ENCODE measurements around the gene TUSC2. TPM values are rescaled to one million over a fixed set of nuclear protein-coding genes. Genes with fewer than 3 reads are reported as not detected.

TUSC2 gene
- total RNA-seq, 2 experiments from 2014 or later = 23.1 to 24.7 TPM

DNA sequence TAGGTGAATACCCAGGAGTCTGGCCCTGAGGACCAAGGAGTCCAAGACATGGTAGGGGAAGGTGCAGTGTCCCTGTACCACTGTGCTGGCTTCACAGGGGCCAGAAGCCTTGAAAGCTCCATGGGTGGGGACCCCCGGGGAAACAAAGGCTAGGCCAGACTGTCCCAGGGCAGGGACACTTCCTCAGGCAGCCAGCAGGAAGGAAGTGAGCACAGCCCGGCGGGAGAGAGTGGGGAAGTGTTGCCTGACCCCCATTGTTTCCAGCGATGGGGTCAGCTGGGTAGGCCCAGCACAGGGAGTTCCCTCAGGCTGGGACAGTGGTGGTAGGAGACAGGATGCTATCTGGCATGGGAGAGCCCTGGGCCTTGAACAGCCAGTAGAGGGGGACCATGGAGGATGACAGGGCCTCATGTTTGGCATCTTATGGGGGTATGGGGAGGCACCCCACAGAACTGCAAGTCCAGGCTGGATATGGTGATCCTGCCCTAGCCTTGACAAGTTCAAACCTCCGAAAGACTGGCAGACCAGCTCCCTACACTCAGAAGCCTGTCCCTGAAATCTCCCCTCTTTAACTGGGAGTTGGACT lies 4.3 kb downstream of the TUSC2 start:
- POLR2A ChIA-PET = interaction anchor here (1.0 to 3.6 kb wide), 3 partner anchors 14 to 27 kb away, joined by 3 to 15 read pairs (median 12); partner anchors contain the start of genes CYB561D2 and NPRL2
- no peak overlapping the region for H3K4me3 ChIP-seq (ENCODE audit: low read length)
- TF ChIP-seq, protein P1, sequence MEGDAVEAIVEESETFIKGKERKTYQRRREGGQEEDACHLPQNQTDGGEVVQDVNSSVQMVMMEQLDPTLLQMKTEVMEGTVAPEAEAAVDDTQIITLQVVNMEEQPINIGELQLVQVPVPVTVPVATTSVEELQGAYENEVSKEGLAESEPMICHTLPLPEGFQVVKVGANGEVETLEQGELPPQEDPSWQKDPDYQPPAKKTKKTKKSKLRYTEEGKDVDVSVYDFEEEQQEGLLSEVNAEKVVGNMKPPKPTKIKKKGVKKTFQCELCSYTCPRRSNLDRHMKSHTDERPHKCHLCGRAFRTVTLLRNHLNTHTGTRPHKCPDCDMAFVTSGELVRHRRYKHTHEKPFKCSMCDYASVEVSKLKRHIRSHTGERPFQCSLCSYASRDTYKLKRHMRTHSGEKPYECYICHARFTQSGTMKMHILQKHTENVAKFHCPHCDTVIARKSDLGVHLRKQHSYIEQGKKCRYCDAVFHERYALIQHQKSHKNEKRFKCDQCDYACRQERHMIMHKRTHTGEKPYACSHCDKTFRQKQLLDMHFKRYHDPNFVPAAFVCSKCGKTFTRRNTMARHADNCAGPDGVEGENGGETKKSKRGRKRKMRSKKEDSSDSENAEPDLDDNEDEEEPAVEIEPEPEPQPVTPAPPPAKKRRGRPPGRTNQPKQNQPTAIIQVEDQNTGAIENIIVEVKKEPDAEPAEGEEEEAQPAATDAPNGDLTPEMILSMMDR (IDR thresholded peaks at IDR 0.05) = no peak
- intact Hi-C loops (cut with DNase I, micrococcal nuclease) = loop anchor here (1.0 to 5.0 kb wide), 3 partner anchors 48 to 131 kb away; partner anchors contain the start of gene GNAT1 (in 1 of the 2)
- Mint-ChIP-seq H3K27me3 (no peaks in the 10 kb centered on the region), H3K4me3 (peak overlapping the region; percentile 70), H3K27ac (peak overlapping the region; percentile 54), H3K4me1 (ENCODE audit: low read depth) (peaks cover 48% of the 10 kb centered on the region), H3K36me3 (ENCODE audit: low read depth) (peaks cover 22% of the 10 kb centered on the region), H3K9me3 (no peaks in the 10 kb centered on the region)
- CTCF ChIA-PET = interaction anchor here (0.8 to 2.4 kb wide), 12 partner anchors 8 to 124 kb away, joined by 3 to 19 read pairs (median 6); partner anchors contain the start of genes CYB561D2, HYAL3, IFRD2 and NAA80
- peaks cover 74% of the 10 kb centered on the region for H3K4me1 ChIP-seq (ENCODE audit: insufficient read depth, low read length)
- H3K27me3 ChIP-seq (ENCODE audit: control insufficient read depth in 1 of 2, insufficient read depth in 2 of 2, low read length in 2 of 2) = no peaks in the 10 kb centered on the region
- H3K27ac ChIP-seq (ENCODE audit: low read depth in 1 of 2, low read length in 2 of 2) = peak overlapping the region; percentile 29
- H3K9me3 ChIP-seq (ENCODE audit: control insufficient read depth in 1 of 2, insufficient read depth in 1 of 2, low read length in 2 of 2) = no peaks in the 10 kb centered on the region
- no peak for ATAC-seq (ENCODE audit: poor library complexity)
- DNase-seq = peak in 1 of 14 experiments; percentile 32
- H3K36me3 ChIP-seq (ENCODE audit: insufficient read depth, low read length) = peaks cover 10% of the 10 kb centered on the region

DNA sequence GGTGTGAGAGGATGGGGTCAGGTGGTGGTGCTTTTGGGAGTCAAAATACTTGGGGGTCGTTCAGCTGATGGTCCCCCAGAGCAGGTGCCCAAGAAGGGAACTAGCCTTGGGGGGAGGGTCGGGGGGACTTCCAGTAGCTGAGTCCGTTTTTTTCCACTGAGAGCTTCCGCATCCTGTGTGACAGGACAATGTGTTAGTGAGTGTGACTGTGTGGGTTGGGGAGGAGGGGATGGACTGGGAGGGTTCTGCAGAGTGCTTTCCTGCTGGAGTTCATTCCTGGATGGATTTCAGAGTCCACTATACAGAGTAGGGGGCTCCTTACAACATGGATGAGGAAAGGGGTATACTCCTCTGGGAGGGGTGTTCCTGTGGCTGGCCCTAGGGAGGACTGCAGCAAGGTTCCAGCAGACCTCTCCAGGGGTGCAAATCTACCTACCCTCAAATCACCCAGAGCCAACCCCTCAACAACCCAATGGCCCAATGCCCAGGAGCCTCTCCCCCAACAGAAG lies 4.9 kb downstream of the TUSC2 start:
- H3K4me3 ChIP-seq (ENCODE audit: low read length) = no peak overlapping the region
- H3K27me3 ChIP-seq (ENCODE audit: control insufficient read depth in 1 of 2, insufficient read depth in 2 of 2, low read length in 2 of 2) = no peaks in the 10 kb centered on the region
- TF ChIP-seq, protein P1 (IDR thresholded peaks at IDR 0.05) = no peak
- ChIA-PET CTCF (interaction anchor here (0.6 to 2.2 kb wide), 4 partner anchors 18 to 77 kb away, joined by 3 to 8 read pairs (median 6); partner anchors contain the start of genes CYB561D2, NPRL2 and RASSF1), POLR2A (interaction anchor here (1.0 to 3.6 kb wide), 3 partner anchors 14 to 28 kb away, joined by 3 to 25 read pairs (median 15); partner anchors contain the start of genes CYB561D2 and NPRL2)
- peaks cover 10% of the 10 kb centered on the region for H3K36me3 ChIP-seq (ENCODE audit: insufficient read depth, low read length)
- peak overlapping the region; percentile 29 for H3K27ac ChIP-seq (ENCODE audit: low read depth in 1 of 2, low read length in 2 of 2)
- ATAC-seq (ENCODE audit: poor library complexity) (no peak), DNase-seq (peak in 1 of 14 experiments; percentile 40)
- peaks cover 74% of the 10 kb centered on the region for H3K4me1 ChIP-seq (ENCODE audit: insufficient read depth, low read length)
- Mint-ChIP-seq H3K27me3 (no peaks in the 10 kb centered on the region), H3K36me3 (ENCODE audit: low read depth) (peaks cover 17% of the 10 kb centered on the region), H3K27ac (no peak overlapping the region), H3K4me3 (peak overlapping the region; percentile 70), H3K9me3 (no peaks in the 10 kb centered on the region), H3K4me1 (ENCODE audit: low read depth) (peaks cover 48% of the 10 kb centered on the region)
- H3K9me3 ChIP-seq (ENCODE audit: control insufficient read depth in 1 of 2, insufficient read depth in 1 of 2, low read length in 2 of 2) = no peaks in the 10 kb centered on the region
- intact Hi-C loops (cut with DNase I, micrococcal nuclease) = loop anchor here in 1 of 2 experiments (5.0 kb wide), 1 partner anchor 131 kb away; the partner anchor contains the start of gene GNAT1

DNA sequence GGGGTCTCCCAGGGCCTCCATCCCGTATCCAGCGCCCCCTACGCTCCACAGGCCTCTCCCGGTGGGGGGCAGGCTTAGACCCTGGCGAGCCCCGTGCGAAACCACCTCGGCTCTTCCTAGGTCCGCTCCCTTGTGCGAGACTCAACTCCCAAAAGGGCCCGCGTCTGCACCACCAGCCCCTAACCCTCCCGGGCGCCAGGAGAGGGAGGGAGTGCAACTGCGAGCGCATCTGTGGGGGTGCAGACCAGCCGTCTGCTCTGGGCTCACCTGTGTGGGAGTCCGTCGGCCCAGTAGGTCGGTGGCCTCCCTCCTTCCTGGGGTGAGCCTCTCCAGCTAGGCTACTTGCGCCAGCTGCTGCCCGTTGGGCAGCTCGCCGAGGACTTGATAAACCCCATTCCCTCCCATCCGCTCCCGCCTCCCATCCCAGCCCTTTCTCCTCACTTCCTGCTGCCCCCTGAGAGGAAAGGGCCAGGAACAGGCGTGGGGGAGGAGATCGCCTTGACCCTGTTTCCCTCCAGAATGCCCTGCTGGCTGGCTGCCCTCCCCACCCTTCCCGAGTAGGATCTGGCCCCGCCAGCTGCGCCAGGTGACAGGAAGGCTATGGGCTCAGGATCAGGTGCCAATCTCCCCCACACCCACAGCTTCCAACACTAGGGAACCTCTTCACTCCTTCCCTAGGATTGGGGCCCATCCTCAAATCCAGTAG lies 5.5 kb downstream of the TUSC2 start, which contains the start of gene HYAL2:
HYAL2 (minus strand) TSS at position 360 of the 706 bp plus-strand sequence. CDS start 2,256 bp downstream, outside the sequence.
- H3K27ac Mint-ChIP-seq = peak within 1 kb of the TSS; percentile 82
- CTCF ChIA-PET = interaction anchor here (0.6 to 1.7 kb wide), 2 partner anchors 24 to 76 kb away, joined by 3 to 5 read pairs; no protein-coding TSS in a partner anchor
- intact Hi-C loops (cut with DNase I, micrococcal nuclease) = loop anchor here in 1 of 2 experiments (5.0 kb wide), 1 partner anchor 130 kb away; the partner anchor contains the start of gene GNAT1

More for the DNA sequence above, 5.5 kb downstream of the TUSC2 start, which contains the start of gene HYAL2:
- peak within 1 kb of the TSS; percentile 68 for H3K4me3 ChIP-seq (ENCODE audit: low read length)
- H3K36me3 ChIP-seq (ENCODE audit: insufficient read depth, low read length) = peaks cover 10% of the 10 kb centered on the region
- H3K27me3 ChIP-seq (ENCODE audit: control insufficient read depth in 1 of 2, insufficient read depth in 2 of 2, low read length in 2 of 2) = no peaks in the 10 kb centered on the region
- POLR2A ChIA-PET = interaction anchor here (2.2 to 3.6 kb wide), 2 partner anchors 14 to 28 kb away, joined by 15 to 25 read pairs; partner anchors contain the start of genes CYB561D2 and NPRL2
- peak within 1 kb of the TSS; percentile 75 to 96 for H3K27ac ChIP-seq (ENCODE audit: low read depth in 1 of 2, low read length in 2 of 2)
- ATAC-seq (ENCODE audit: poor library complexity) (no peak), DNase-seq (peak in 1 of 14 experiments; percentile 50)
- TF ChIP-seq, protein P1 (IDR thresholded peaks at IDR 0.05) = no peak
- H3K4me1 ChIP-seq (ENCODE audit: insufficient read depth, low read length) = peaks cover 76% of the 10 kb centered on the region
- H3K36me3 Mint-ChIP-seq (ENCODE audit: low read depth) = peaks cover 14% of the 10 kb centered on the region
- H3K27me3 Mint-ChIP-seq = no peaks in the 10 kb centered on the region
- H3K4me3 Mint-ChIP-seq = peak within 1 kb of the TSS; percentile 90
- H3K4me1 Mint-ChIP-seq (ENCODE audit: low read depth) = peaks cover 45% of the 10 kb centered on the region
- H3K9me3 ChIP-seq (ENCODE audit: control insufficient read depth in 1 of 2, insufficient read depth in 1 of 2, low read length in 2 of 2) = no peaks in the 10 kb centered on the region
- no peaks in the 10 kb centered on the region for H3K9me3 Mint-ChIP-seq

All from CD4-positive, alpha-beta T cell (primary cell).